ENCODE results near the gene RYR1.

- TF ChIP-seq CTCF (IDR thresholded peaks at IDR 0.05) (no peak), POLR2A (IDR thresholded peaks at IDR 0.05) (no peak)
These were observed 14.7 kb downstream of the RYR1 start for GRCh38 chr19:38448225-38448624.

All from right lobe of liver (tissue), 4 donors.